ENCODE measurements around the gene ZBTB12. TPM values are rescaled to one million over a fixed set of nuclear protein-coding genes. Genes with fewer than 3 reads are reported as not detected.
"Not testable (repeated sequence)": the region's sequence is repeated elsewhere in the genome, so short reads cannot be mapped to it uniquely, and the experiment has no call there.

ZBTB12 gene
- total RNA-seq, 2 experiments from 2014 or later: 17.6 to 20.2 TPM

DNA sequence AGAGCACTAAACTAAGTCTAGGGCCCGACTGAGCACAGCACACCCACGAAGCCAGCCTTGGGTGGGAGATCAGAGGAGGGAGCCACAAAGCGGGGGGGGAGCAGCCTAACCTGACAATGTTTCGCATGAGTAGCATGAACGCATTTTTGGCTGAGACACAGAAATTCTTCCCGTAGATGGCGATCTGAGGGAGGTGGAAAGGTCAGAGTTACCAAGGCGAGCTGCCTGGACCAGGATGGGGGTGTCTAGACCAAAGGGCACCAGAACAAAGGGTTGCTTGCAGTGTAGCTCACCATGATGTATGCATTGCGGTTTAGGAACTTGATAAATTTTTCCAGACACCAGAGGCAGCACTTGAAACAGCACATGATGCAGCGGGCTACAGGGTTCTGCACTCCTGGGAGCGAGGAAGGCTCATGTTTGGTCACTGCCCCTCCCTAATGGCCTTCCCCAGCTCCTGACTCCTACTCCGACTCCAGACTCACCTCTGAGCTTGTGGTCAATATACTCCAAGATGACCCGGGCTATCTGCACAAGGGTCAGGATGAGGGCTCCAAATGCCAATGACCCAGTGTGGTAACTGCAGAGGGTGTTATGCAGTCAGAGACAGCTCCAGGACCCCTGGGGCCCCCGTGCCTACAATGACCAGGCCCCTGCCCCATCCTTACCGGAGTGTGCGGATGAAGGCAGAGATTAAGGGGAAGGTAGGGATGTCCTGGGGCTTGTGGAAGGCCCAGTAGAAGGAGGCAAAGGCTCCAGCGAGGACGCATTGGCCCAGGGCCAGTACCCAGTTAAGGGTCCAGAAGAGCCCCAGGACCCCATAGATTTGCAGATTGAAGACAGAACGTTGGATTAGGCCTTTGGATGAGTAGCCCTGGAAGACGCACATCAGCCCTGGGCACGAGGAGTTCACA, 36.4 kb downstream of the ZBTB12 start:
- Histone ChIP-seq H3K9me2 (ENCODE audit: insufficient read depth, low read length) (no peaks in the 10 kb centered on the region), H4K20me1 (ENCODE audit: insufficient read depth, low read length) (no peaks in the 10 kb centered on the region), H3K79me2 (ENCODE audit: insufficient read depth, low read depth, low read length) (no peaks in the 10 kb centered on the region), H3K4me3 (ENCODE audit: low read depth, low read length, poor library complexity, severe bottlenecking) (no peak overlapping the region), H2AFZ (ENCODE audit: low read length) (no peak overlapping the region), H3K4me1 (ENCODE audit: insufficient read depth, low read length, poor library complexity, severe bottlenecking) (peaks cover 20% of the 10 kb centered on the region), H3K9me3 (ENCODE audit: low read length) (no peaks in the 10 kb centered on the region), H3K36me3 (ENCODE audit: insufficient read depth, low read length) (no peaks in the 10 kb centered on the region), H3K27ac (ENCODE audit: low read depth, low read length, poor library complexity, severe bottlenecking) (no peak overlapping the region), H3K4me2 (ENCODE audit: low read length) (peak overlapping the region; percentile 74; the same call in 1 of the 2 replicates)
- BruUV-seq (replicated peaks): no TSS peak
- intact Hi-C loops (cut with micrococcal nuclease; ENCODE audit: unreplicated experiment): no loop called here
- TF ChIP-seq, protein P1, sequence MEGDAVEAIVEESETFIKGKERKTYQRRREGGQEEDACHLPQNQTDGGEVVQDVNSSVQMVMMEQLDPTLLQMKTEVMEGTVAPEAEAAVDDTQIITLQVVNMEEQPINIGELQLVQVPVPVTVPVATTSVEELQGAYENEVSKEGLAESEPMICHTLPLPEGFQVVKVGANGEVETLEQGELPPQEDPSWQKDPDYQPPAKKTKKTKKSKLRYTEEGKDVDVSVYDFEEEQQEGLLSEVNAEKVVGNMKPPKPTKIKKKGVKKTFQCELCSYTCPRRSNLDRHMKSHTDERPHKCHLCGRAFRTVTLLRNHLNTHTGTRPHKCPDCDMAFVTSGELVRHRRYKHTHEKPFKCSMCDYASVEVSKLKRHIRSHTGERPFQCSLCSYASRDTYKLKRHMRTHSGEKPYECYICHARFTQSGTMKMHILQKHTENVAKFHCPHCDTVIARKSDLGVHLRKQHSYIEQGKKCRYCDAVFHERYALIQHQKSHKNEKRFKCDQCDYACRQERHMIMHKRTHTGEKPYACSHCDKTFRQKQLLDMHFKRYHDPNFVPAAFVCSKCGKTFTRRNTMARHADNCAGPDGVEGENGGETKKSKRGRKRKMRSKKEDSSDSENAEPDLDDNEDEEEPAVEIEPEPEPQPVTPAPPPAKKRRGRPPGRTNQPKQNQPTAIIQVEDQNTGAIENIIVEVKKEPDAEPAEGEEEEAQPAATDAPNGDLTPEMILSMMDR (conservative IDR thresholded peaks at IDR 0.05; ENCODE audit: low read length): no peak
- no peak for TF ChIP-seq EZH2phosphoT487 (IDR thresholded peaks at IDR 0.05; ENCODE audit: borderline replicate concordance, low read depth, low read length)
- POLR2A ChIA-PET: interaction anchor here (0.7 kb wide), 1 partner anchor 9 kb away, joined by 5 read pairs; no protein-coding TSS in a partner anchor
- DNase-seq (ENCODE audit: low spot score): no peak
- CTCF ChIA-PET (ENCODE audit: unreplicated experiment): no interaction called here

- CTCF ChIA-PET (ENCODE audit: unreplicated experiment): no interaction called here
- no peaks in the 10 kb centered on the region for H3K36me3 ChIP-seq (ENCODE audit: insufficient read depth, low read length)
- H4K20me1 ChIP-seq (ENCODE audit: insufficient read depth, low read length): no peaks in the 10 kb centered on the region
- intact Hi-C loops (cut with micrococcal nuclease; ENCODE audit: unreplicated experiment): no loop called here
- H2AFZ ChIP-seq (ENCODE audit: low read length): no peak overlapping the region
- DNase-seq (ENCODE audit: low spot score): no peak
- no peaks in the 10 kb centered on the region for H3K9me2 ChIP-seq (ENCODE audit: insufficient read depth, low read length)
- H3K79me2 ChIP-seq (ENCODE audit: insufficient read depth, low read depth, low read length): no peaks in the 10 kb centered on the region
- H3K4me3 ChIP-seq (ENCODE audit: low read depth, low read length, poor library complexity, severe bottlenecking): peak overlapping the region; percentile 73
- peak overlapping the region; percentile 74 for H3K4me2 ChIP-seq (ENCODE audit: low read length)
- POLR2A ChIA-PET: no interaction called here
- no peak for TF ChIP-seq EZH2phosphoT487 (IDR thresholded peaks at IDR 0.05; ENCODE audit: borderline replicate concordance, low read depth, low read length)
- TF ChIP-seq, protein P1 (conservative IDR thresholded peaks at IDR 0.05; ENCODE audit: low read length): no peak
- H3K4me1 ChIP-seq (ENCODE audit: insufficient read depth, low read length, poor library complexity, severe bottlenecking): peaks cover 20% of the 10 kb centered on the region
- BruUV-seq (replicated peaks): no TSS peak
- H3K9me3 ChIP-seq (ENCODE audit: low read length): no peaks in the 10 kb centered on the region
- H3K27ac ChIP-seq (ENCODE audit: low read depth, low read length, poor library complexity, severe bottlenecking): no peak overlapping the region
These were observed 37.1 kb downstream of the ZBTB12 start for GRCh38 chr6:31864818-31865204.

DNA sequence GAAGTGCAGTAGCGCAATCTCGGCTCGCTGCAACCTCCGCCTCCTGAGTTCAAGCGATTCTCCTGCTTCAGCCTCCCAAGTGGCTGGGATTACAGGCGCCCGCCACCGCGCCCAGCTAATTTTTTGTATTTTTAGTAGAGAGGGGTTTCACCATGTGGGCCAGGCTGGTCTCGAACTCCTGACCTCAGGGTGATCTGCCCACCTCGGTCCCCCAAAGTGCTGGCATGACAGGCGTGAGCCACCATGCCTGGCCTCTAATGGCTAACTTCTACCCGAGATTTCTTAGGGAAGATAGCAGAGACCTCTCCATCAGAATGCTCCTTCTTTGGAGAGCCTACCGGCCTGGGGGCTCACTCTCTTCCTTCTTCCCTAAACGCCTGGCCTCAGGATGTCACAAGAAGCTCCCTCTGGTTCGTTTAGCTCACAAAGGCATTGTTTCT, 37.7 kb downstream of the ZBTB12 start:
- ChIA-PET POLR2A (interaction anchor here (0.6 to 0.7 kb wide), 2 partner anchors 9 to 968 kb away, joined by 3 read pairs; no protein-coding TSS in a partner anchor), CTCF (ENCODE audit: unreplicated experiment) (interaction anchor here (0.6 kb wide), 1 partner anchor 183 kb away, joined by 4 read pairs; no protein-coding TSS in a partner anchor)
- H3K36me3 ChIP-seq (ENCODE audit: insufficient read depth, low read length); H3K79me2 ChIP-seq (ENCODE audit: insufficient read depth, low read depth, low read length); H4K20me1 ChIP-seq (ENCODE audit: insufficient read depth, low read length); H3K9me3 ChIP-seq (ENCODE audit: low read length); intact Hi-C loops (cut with micrococcal nuclease; ENCODE audit: unreplicated experiment); BruUV-seq (replicated peaks); H3K9me2 ChIP-seq (ENCODE audit: insufficient read depth, low read length); DNase-seq (ENCODE audit: low spot score): not testable (repeated sequence)
- Histone ChIP-seq H2AFZ (ENCODE audit: low read length) (peak overlapping the region; percentile 76; the same call in 1 of the 2 replicates), H3K4me1 (ENCODE audit: insufficient read depth, low read length, poor library complexity, severe bottlenecking) (peaks cover 20% of the 10 kb centered on the region), H3K4me3 (ENCODE audit: low read depth, low read length, poor library complexity, severe bottlenecking) (peak overlapping the region; percentile 73), H3K4me2 (ENCODE audit: low read length) (peak overlapping the region; percentile 74), H3K27ac (ENCODE audit: low read depth, low read length, poor library complexity, severe bottlenecking) (peak overlapping the region; percentile 74)

All from OCI-LY7 (cell line).